Osteocyte (in vitro differentiated cells): ENCODE results near the gene FLVCR2. TPM values are rescaled to one million over a fixed set of nuclear protein-coding genes. Genes with fewer than 3 reads are reported as not detected.

ENCODE experiments used
- DNase-seq: peaks from one replicate; pipeline ENCODE4 v3.0.0; 2021; ENCODE audit warnings: mixed read lengths; ENCODE audit not compliant: unreplicated experiment; ENCODE audit errors: extremely low spot score
- H3K27ac Mint-ChIP-seq: one replicate; pipeline ENCODE4 v1.8.0; 2021; ENCODE audit warnings: mild to moderate bottlenecking, mixed read lengths; ENCODE audit not compliant: unreplicated experiment
- H3K27me3 Mint-ChIP-seq: one replicate; pipeline ENCODE4 v1.8.0; 2021; ENCODE audit warnings: mixed read lengths; ENCODE audit not compliant: unreplicated experiment
- H3K36me3 Mint-ChIP-seq: one replicate; pipeline ENCODE4 v1.8.0; 2021; ENCODE audit warnings: mixed read lengths; ENCODE audit not compliant: unreplicated experiment
- H3K4me1 Mint-ChIP-seq: one replicate; pipeline ENCODE4 v1.8.0; 2021; ENCODE audit warnings: mixed read lengths; ENCODE audit not compliant: unreplicated experiment
- H3K4me3 Mint-ChIP-seq: one replicate; pipeline ENCODE4 v1.8.0; 2021; ENCODE audit warnings: mild to moderate bottlenecking, moderate library complexity, mixed read lengths; ENCODE audit not compliant: unreplicated experiment
- H3K9me3 Mint-ChIP-seq: one replicate; pipeline ENCODE4 v1.8.0; 2021; ENCODE audit warnings: mixed read lengths; ENCODE audit not compliant: unreplicated experiment
- total RNA-seq: library from RNA; stranded (reverse); gene quantifications from 2 replicates; pipeline ENCODE4 v1.2.1, GENCODE V29; 2021
- TF ChIP-seq, protein P1 (sequence below): fragments of 200-600 bp; sonication (generic); IDR thresholded peaks from 2 replicates; pipeline ENCODE4 v1.5.0; 2021; ENCODE audit warnings: antibody characterized with exemption, mild to moderate bottlenecking, moderate library complexity

Gene FLVCR2
- total RNA-seq, 1 donor from 2014 or later = 0.94 TPM

DNA sequence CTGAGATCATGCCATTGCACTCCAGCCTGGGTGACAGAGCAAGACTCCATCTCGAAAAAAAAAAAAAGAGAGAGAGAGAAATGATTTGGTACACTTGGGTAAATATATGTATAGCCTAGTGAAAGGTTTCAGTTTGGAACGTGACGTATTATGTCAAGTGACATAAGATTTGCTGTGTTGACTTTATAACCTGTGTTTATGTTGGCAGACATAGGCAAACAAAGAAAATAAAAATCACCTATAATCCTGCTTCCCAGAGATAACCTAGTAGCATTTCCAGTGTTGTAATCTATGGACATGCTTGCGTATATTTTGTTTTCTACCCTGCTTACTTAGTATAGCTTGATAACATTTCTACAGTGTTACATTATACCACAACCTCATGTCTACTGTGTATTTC lies 65.6 kb downstream of the FLVCR2 start:
- no peak overlapping the region for H3K27ac Mint-ChIP-seq
- no peak for DNase-seq
- no peak overlapping the region for H3K4me3 Mint-ChIP-seq
- no peaks in the 10 kb centered on the region for H3K27me3 Mint-ChIP-seq
- TF ChIP-seq, protein P1, sequence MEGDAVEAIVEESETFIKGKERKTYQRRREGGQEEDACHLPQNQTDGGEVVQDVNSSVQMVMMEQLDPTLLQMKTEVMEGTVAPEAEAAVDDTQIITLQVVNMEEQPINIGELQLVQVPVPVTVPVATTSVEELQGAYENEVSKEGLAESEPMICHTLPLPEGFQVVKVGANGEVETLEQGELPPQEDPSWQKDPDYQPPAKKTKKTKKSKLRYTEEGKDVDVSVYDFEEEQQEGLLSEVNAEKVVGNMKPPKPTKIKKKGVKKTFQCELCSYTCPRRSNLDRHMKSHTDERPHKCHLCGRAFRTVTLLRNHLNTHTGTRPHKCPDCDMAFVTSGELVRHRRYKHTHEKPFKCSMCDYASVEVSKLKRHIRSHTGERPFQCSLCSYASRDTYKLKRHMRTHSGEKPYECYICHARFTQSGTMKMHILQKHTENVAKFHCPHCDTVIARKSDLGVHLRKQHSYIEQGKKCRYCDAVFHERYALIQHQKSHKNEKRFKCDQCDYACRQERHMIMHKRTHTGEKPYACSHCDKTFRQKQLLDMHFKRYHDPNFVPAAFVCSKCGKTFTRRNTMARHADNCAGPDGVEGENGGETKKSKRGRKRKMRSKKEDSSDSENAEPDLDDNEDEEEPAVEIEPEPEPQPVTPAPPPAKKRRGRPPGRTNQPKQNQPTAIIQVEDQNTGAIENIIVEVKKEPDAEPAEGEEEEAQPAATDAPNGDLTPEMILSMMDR = no peak
- H3K4me1 Mint-ChIP-seq = peaks cover 33% of the 10 kb centered on the region
- H3K9me3 Mint-ChIP-seq = no peaks in the 10 kb centered on the region
- H3K36me3 Mint-ChIP-seq = no peaks in the 10 kb centered on the region

DNA sequence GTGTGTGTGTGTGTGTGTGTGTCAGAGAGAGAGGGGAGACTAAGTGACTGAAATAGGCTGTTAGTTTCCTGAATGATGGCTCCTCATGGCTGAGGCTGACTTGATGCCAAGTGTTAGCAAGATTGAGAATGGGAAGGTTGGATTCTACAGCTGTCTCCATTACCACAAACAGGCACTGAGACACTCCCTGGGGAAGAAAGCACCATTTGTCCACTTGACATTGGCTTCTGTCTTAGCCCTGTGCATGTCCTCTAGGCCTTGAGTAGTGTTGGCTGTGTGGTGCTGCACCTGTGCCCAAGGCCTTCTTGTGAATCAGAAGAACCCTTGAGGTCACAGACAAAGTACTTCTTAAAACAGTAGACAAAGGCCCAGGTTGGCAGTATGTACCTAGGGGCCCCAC lies 66.6 kb downstream of the FLVCR2 start:
- peaks cover 37% of the 10 kb centered on the region for H3K4me1 Mint-ChIP-seq
- H3K36me3 Mint-ChIP-seq = peaks cover 5% of the 10 kb centered on the region
- H3K27me3 Mint-ChIP-seq = no peaks in the 10 kb centered on the region
- no peak for DNase-seq
- TF ChIP-seq, protein P1 = no peak
- H3K27ac Mint-ChIP-seq = no peak overlapping the region
- H3K9me3 Mint-ChIP-seq = no peaks in the 10 kb centered on the region
- H3K4me3 Mint-ChIP-seq = no peak overlapping the region

DNA sequence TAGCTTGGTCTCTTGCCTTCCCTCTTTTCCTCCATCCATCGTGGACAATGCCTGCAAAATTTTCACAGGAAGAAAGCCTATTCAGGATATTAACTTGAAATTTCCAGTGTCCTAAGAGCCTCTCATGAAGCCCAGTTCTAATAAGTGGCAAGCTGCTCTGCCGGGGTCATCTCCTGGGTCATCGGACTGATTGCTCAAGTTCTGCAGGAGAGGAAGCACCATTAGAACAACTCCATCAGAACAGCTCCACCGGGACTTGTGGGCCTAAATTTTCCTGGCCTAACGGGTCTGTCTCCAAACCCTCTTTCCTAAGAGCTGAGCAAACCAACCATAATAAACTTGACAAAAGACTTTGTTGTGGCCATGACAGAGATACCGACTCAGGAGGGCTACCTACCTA lies 68.3 kb downstream of the FLVCR2 start:
- Mint-ChIP-seq H3K4me3 (no peak overlapping the region), H3K4me1 (peaks cover 44% of the 10 kb centered on the region), H3K36me3 (peaks cover 21% of the 10 kb centered on the region), H3K27me3 (no peaks in the 10 kb centered on the region), H3K27ac (peak overlapping the region; percentile 63), H3K9me3 (no peaks in the 10 kb centered on the region)
- TF ChIP-seq, protein P1 = no peak
- DNase-seq = no peak

DNA sequence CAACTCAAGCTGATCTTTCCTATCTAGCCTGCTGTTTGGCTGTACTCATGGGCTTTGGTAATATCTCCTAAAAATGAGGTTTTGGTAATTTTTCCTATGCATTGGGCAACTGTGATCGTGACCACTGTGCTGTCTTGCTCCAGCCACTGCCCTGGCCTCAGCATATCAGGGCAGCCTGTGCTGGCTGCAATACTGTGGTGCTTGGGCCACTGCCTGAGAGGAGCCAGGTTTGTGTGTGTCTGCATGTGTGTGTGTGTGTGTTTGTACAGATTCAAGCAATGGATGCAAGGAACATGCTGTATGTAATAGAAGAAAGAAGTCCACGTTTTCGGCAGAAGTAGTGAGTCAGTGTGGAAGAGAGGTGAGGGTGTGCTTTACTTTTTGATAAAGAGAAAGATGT lies 69.2 kb downstream of the FLVCR2 start:
- no peak overlapping the region for H3K4me3 Mint-ChIP-seq
- H3K27me3 Mint-ChIP-seq = no peaks in the 10 kb centered on the region
- TF ChIP-seq, protein P1 = no peak
- peaks cover 23% of the 10 kb centered on the region for H3K36me3 Mint-ChIP-seq
- H3K27ac Mint-ChIP-seq = peak overlapping the region; percentile 83
- no peaks in the 10 kb centered on the region for H3K9me3 Mint-ChIP-seq
- peaks cover 44% of the 10 kb centered on the region for H3K4me1 Mint-ChIP-seq
- DNase-seq = no peak

DNA sequence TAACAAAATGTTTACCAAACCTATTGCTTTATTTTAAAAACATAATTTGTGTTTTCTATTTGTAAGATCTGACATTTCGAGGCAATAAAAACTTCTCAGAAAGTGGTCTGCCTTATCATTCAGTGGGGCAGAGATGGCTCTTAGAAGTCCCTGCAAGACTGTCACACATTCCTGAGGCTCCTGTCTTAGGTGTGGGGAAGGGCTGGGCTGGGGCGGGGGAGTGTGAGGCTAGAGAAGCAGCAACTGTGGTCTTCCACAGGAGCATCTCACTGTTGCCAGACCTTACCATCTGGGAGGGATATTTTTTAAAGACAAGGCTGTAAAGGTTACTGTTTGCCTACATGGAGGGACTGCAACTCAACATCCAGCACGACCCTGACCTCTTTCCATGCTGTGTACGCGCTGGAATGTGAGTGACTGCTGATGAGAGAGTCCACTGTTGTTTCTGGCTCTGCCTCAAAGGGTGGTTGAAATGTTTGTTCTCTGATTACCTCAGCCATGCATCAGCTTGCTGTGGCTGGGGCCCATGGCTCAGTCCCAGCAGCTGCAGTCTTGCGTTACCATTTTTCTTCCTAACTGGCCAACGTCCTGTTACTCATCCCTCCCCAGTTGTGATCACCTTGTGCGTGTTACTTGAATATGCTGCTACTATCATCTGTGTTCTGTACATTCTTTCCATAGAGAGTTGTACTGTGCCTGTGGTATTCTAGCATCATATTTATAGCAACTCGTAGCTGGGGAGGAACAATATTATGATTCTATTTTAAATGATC lies 69.8 kb downstream of the FLVCR2 start:
- Mint-ChIP-seq H3K36me3 (peaks cover 26% of the 10 kb centered on the region), H3K27me3 (no peaks in the 10 kb centered on the region), H3K4me3 (peak overlapping the region; percentile 2)

More for the DNA sequence above, 69.8 kb downstream of the FLVCR2 start:
- H3K4me1 Mint-ChIP-seq = peaks cover 44% of the 10 kb centered on the region
- peak; percentile 83 for DNase-seq
- no peaks in the 10 kb centered on the region for H3K9me3 Mint-ChIP-seq
- peak overlapping the region; percentile 83 for H3K27ac Mint-ChIP-seq
- TF ChIP-seq, protein P1 = no peak
